Stimulated activated CD4-positive, alpha-beta T cell treated with anti-CD3 and anti-CD28 coated beads, Interleukin-15, amount 100 ng/mL, for 48 hours (primary cell): ENCODE measurements around the gene TTC32.
"Not testable (repeated sequence)": the region's sequence is repeated elsewhere in the genome, so short reads cannot be mapped to it uniquely, and the experiment has no call there.

Experiments
- DNase-seq, 2 donors: peaks; one replicate each; pipeline ENCODE4 v3.0.0-alpha.2; 2020; ENCODE audit warnings: low read depth in 2 of 2

The TTC32 gene

DNA sequence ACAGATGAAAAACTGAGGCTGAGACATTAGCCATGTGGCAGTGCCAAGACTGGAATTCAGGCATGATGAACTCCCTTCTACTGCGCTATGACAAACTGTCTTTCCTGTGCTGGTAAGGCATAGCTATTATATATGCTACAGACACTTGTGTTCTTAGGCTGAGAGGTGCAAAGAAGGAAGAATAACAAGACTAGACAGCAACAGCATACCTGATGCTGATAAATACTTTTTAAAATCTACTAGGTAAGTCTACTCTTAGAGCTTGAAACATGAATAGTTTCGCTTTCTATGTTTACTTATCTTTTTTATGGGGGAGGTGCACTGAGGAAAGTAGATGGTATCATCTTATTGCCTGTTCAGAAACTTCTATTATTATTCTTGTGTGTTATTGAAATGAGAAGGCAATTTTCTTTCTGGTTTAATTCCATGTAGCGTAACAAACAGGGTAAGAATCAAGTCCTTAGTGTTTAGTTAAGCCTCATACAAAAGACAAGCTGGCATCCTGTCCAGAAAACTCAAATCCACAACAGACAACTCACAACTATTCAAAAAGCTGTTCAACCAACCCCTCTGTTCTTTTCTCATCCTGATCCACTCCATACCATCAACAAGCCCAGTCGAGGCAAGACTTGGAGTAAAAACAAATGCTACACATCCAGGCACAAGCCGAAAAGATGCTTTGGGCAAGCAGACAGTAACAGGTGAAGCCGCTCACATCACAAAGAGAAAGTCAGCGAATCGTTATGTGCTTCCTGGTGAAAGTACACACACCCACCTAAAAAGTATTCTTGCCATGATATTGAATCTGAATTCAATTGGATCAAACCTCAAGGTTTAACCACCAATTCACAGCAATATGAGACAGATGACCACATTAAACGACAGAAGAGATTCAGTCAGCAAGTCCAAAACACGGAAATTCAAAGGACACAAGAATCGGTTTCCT is 1.5 kb downstream of the TTC32 start:
- no peak for DNase-seq

DNA sequence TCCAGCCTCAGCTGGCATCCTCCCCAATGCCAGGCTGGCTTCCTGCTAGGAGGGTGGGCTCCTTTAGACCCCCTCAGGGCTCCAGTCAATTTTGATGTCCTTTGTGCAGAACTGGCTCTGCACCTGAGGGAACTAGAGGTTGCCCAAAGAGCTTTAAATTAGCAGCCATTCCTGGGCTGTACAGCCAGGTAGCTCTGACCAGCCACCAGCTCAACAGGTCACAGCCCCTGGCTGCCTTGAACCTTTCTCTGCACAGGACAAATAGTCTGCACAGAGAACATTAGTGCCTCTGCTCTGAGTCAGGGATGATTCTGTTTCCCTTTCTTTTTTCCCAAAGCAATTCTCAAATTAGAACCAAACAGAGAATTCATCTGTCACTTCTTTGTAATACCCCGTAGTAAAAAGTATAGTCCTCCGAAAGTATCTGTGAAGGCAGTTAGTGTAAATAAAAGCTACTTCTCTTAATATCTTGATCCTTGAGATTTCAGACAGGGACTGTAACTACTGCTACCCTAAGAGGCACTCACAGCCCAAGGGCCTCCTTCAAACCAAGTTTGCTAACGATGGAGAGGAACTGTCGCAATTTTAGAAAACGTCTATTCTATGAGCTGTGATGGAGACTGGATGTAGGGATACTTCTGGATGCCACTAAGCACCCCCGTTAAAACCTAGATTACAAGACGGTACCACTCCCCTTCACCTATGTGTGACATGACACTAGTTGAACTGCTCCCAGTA is 3.0 kb downstream of the TTC32 start:
- no peak for DNase-seq

GRCh38 chr2:19897623-19898245 is 4.0 kb downstream of the TTC32 start:
- no peak for DNase-seq

GRCh38 chr2:19895535-19895934 is 6.2 kb downstream of the TTC32 start:
- no peak for DNase-seq

DNA sequence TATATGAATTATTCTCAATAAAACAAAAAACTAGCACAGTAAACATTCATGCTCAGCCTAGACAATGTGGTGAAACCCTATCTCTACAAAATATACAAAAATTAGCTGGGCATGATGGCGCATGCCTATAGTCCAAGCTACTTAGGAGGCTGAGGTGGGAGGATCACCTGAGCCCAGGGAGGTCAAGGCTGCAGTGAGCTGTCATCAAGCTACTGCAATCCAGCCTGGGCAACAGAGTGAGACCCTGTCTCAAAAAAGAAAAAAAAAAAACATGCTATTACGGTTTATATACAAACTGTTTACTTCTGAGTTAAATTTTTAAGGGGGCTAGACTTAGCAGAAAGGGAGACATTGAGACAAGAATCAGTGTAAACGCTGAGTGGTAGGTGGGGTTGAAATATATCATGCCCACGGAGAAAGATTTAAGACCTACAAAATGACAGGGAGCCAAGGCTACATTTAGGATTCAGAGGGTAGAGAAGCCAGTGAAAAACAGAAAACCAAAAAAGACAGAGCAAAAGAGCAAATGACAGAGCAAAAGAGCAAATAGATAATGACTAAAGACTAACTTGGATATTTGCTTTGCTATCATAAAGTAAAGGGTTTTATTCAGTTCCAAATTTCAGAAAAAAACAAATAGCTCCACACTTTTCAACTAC is 7.5 kb downstream of the TTC32 start:
- DNase-seq = no peak

- DNase-seq = no peak
These were observed 8.2 kb downstream of the TTC32 start for GRCh38 chr2:19893520-19894133.

GRCh38 chr2:19891971-19892370 is 9.8 kb downstream of the TTC32 start:
- DNase-seq = not testable (repeated sequence)

- DNase-seq = no peak
These were observed 11.7 kb downstream of the TTC32 start for GRCh38 chr2:19890104-19890503.

- no peak for DNase-seq
These were observed 13.0 kb downstream of the TTC32 start for GRCh38 chr2:19888831-19889230.

DNA sequence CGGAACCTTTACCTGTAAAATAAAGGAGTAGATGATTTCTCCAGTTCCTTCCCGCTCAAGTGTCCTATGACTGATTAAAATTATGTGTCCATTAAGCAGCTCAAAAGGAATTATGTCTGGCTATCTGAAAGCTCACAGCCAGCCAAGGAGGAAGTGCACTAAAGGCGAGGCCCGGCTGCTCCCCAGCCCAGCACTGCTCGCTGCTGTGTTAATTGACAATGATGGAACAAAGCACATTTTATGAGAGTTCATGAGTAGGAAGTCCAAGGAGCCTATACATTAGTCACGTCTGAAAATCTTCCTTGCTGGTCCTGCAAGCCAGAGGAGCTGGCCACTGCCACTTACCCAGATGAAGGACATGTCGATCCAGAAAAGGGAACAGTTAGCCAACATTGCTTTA is 14.3 kb downstream of the TTC32 start:
- no peak for DNase-seq

GRCh38 chr2:19886261-19886660 is 15.5 kb downstream of the TTC32 start:
- DNase-seq = no peak

DNA sequence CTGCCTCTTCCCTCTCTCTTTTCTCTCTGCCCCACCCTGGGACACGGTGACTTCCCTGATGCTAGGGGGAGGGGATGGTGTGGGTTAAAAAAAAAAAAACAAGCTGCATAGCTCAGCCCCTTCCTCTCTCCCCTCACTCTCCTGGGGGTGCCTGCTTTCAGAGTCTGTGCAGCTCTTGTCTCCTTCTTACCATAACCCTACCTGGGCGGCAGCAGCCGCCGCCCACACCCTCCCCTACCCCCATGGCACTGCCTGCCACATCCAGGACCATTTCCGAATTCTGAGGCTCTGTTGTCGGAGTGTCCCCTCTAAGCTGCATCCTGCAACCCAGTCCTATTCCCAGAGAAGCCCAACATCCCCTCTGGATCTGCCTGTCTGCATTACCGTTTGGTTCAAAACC is 16.0 kb downstream of the TTC32 start:
- no peak for DNase-seq

GRCh38 chr2:19883971-19884720 is 17.6 kb downstream of the TTC32 start:
- DNase-seq = no peak

GRCh38 chr2:19883486-19883885 is 18.3 kb downstream of the TTC32 start:
- DNase-seq = no peak

- DNase-seq = no peak
These were observed 19.5 kb downstream of the TTC32 start for GRCh38 chr2:19882286-19882685.

- no peak for DNase-seq
These were observed 19.9 kb downstream of the TTC32 start for GRCh38 chr2:19881908-19882265.

DNA sequence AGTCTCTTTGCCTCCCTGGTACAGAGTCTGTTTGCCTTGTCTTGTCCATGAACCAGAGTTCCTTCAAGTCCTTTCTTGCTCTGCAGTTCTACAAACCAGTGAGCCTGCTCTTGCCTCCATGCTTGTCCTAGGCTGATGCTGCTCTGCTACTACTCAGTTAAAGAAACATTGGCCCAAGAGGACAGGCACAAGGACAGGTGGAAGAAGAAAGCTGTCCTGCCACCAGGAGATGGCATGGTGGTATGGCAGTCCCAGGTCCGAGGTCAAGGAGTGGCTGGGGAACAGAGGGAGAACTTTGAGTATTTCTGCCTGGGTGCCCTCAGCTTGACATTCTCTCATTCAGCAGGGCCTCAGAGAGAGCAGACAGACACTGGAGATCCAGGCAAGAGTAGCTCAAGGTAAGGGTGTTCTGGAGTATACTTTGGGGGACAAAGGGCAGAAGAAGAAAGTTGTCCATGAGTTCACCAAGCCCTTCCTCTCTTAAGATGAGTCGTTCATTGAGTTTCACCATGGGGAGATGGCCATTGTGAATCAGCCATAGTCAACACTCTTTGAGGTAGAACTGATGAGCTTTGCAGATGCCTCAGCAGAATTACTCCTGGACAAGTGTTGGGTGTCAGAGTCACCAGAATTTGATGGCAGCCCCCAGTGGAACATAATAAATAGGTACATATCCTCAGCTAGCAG is 20.4 kb downstream of the TTC32 start:
- DNase-seq = no peak

DNA sequence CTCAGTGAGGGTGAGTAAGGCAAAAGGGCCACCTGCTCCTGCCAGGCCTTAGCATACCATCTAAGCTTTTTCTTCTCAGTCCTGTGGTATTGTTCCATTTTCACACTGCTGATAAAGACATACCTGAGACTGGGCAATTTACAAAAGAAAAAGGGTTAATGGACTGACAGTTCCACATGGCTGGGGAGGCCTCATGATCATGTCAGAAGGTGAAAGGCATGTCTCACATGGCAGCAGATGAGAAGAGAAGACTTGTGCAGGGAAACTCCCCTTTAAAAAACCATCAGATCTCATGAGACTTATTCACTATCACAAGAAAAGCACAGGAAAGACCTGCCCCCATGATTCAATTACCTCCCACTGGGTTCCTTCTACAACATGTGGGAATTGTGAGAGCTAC is 21.6 kb downstream of the TTC32 start:
- not testable (repeated sequence) for DNase-seq

DNA sequence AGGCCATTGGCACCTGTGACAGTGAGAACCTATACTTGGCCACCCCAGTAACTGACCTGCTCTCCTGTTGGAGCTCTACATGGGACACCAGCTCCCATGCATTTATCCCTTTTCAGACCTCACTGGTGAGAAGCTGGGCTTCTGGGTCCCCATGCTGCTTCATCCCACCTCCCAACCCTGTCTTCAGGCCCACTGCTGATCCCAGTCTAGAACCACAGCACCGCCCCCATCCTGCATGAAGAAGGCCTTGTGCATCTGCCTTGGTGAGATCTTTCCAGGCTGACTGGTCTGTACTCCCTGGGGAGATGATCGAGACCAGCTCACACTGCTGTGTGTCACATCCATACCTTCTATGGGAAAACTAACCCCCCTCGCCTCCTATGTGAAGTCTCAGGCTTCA is 22.7 kb downstream of the TTC32 start:
- DNase-seq = no peak
